Naive thymus-derived CD4-positive, alpha-beta T cell (primary cell): Measurements from ENCODE around the gene GALNT10. TPM values are rescaled to one million over a fixed set of nuclear protein-coding genes. Genes with fewer than 3 reads are reported as not detected.

Experiments used
- ATAC-seq: fragments of 150-1000 bp; cut with Tn5 transposase; 2 replicates; pipeline ENCODE4 v1.10.0; 2021; ENCODE audit warnings: mild to moderate bottlenecking, moderate library complexity
- CTCF ChIA-PET: fragments of 350-600 bp; sonication (Branson Sonifier 250); formaldehyde crosslinking; loops from one replicate; lab custom pipeline; 2021; ENCODE audit warnings: antibody characterized with exemption; lab: Charles Lee
- POLR2A ChIA-PET: fragments of 350-600 bp; sonication (Branson Sonifier 250); formaldehyde crosslinking; loops from one replicate; lab custom pipeline; 2021; ENCODE audit warnings: antibody characterized with exemption, inconsistent platforms; lab: Charles Lee
- DNase-seq, 9 donors: peaks; one replicate each; pipeline versions ENCODE4 v3.0.0 to v3.0.0-alpha.2; 2020 to 2022; ENCODE audit warnings: mixed read lengths in 1 of 9
- H3K27ac ChIP-seq: one replicate; pipeline ENCODE4 v1.7.0; 2013; ENCODE audit warnings: mild to moderate bottlenecking, low read depth, low read length, moderate library complexity
- H3K27me3 ChIP-seq, 2 donors: one replicate each; pipeline ENCODE4 v1.7.0; 2013; ENCODE audit warnings: low read length in 2 of 2, mild to moderate bottlenecking in 2 of 2, moderate library complexity in 2 of 2; ENCODE audit not compliant: control insufficient read depth in 2 of 2, insufficient read depth in 2 of 2
- H3K36me3 ChIP-seq, 3 experiments: 1 replicate in 2 of 3; 2 replicates in 1 of 3; pipeline ENCODE4 v1.7.0; 2013; ENCODE audit warnings: low read length in 3 of 3, mild to moderate bottlenecking in 3 of 3, moderate library complexity in 1 of 3; ENCODE audit not compliant: insufficient read depth in 3 of 3, control insufficient read depth in 2 of 3
- H3K4me1 ChIP-seq, 2 donors: one replicate each; pipeline ENCODE4 v1.7.0; 2013; ENCODE audit warnings: low read length in 2 of 2, mild to moderate bottlenecking in 2 of 2, moderate library complexity in 1 of 2; ENCODE audit not compliant: control insufficient read depth in 2 of 2, insufficient read depth in 2 of 2
- H3K4me3 ChIP-seq: 2 replicates; pipeline ENCODE4 v1.7.0; 2013; ENCODE audit warnings: mild to moderate bottlenecking, low read length
- H3K9me3 ChIP-seq, 3 experiments: 1 replicate in 2 of 3; 2 replicates in 1 of 3; pipeline ENCODE4 v1.7.0; 2013; ENCODE audit warnings: low read length in 3 of 3; ENCODE audit not compliant: control insufficient read depth in 2 of 3
- H3K27ac Mint-ChIP-seq, 9 donors: one replicate each; pipeline ENCODE4 v1.8.0; 2020 to 2022; ENCODE audit warnings: mixed read lengths in 9 of 9, mild to moderate bottlenecking in 8 of 9, moderate library complexity in 5 of 9, inconsistent platforms in 2 of 9
- H3K27me3 Mint-ChIP-seq, 5 donors: one replicate each; pipeline ENCODE4 v1.8.0; 2021 to 2022; ENCODE audit warnings: mixed read lengths in 5 of 5, mild to moderate bottlenecking in 1 of 5
- H3K36me3 Mint-ChIP-seq, 5 donors: one replicate each; pipeline ENCODE4 v1.8.0; 2020 to 2022; ENCODE audit warnings: mixed read lengths in 5 of 5, mild to moderate bottlenecking in 3 of 5, inconsistent platforms in 1 of 5
- H3K4me1 Mint-ChIP-seq, 7 donors: one replicate each; pipeline ENCODE4 v1.8.0; 2020 to 2022; ENCODE audit warnings: mixed read lengths in 7 of 7, mild to moderate bottlenecking in 3 of 7, inconsistent platforms in 1 of 7
- H3K4me3 Mint-ChIP-seq, 10 donors: one replicate each; pipeline ENCODE4 v1.8.0; 2020 to 2022; ENCODE audit warnings: mild to moderate bottlenecking in 10 of 10, mixed read lengths in 10 of 10, moderate library complexity in 6 of 10, inconsistent platforms in 2 of 10
- H3K9me3 Mint-ChIP-seq, 11 donors: one replicate each; pipeline ENCODE4 v1.8.0; 2020 to 2022; ENCODE audit warnings: mixed read lengths in 11 of 11, mild to moderate bottlenecking in 4 of 11, inconsistent platforms in 1 of 11, moderate library complexity in 1 of 11
- intact Hi-C, 2 donors: fragments of 100-400 bp; cut with micrococcal nuclease; formaldehyde crosslinking; loops; one replicate each; pipeline ENCODE4 v1.15.1; 2023
- polyA plus RNA-seq, 2 donors: library from polyadenylated mRNA; unstranded; fragments of 300-500 nt; fragmentation: Illumina TruSeq; gene quantifications; one replicate each; pipeline ENCODE4 v1.2.3, GENCODE V29; 2021
- total RNA-seq, 6 experiments: library from RNA in 5 of 6; stranded (reverse) in 5 of 6; gene quantifications; 1 replicate in 5 of 6; 2 replicates in 1 of 6; pipeline ENCODE4 v1.2.3 and lab custom pipeline; 2021 to 2026

The GALNT10 gene
- total and polyA plus RNA-seq, 7 experiments from 2014 or later: 6.2 to 56.4 (median 24.8) TPM

DNA sequence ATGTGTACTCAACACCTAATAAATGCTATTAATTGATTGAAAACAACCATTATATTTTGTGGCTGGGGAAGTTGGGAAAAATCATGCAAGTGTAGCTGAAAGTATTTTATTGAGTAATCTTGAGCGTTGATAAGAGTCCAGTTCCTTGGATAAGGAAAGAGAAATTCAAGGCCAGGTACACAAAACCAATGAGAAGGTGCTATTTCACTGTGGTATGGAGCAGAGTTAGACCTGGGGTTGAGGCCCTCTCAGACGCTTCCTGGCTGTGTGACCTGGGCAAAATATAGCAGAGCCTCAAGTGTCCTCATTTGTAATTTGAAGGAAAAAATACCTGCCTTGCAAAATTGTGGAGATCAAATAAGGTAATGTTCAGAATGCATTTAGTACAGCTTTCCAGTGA, 50.1 kb downstream of the GALNT10 start:
- Mint-ChIP-seq H3K4me3 (no peak overlapping the region), H3K9me3 (peaks cover 0 to 9% (median 2%) of the 10 kb centered on the region in 11 donors), H3K36me3 (peaks cover 5 to 14% (median 7%) of the 10 kb centered on the region in 5 donors), H3K4me1 (peaks cover 13 to 46% (median 30%) of the 10 kb centered on the region in 7 donors), H3K27ac (no peak overlapping the region), H3K27me3 (no peaks in the 10 kb centered on the region)
- DNase-seq (no peak), ATAC-seq (no peak)
- ChIA-PET POLR2A (no interaction called here), CTCF (no interaction called here)
- H3K4me3 ChIP-seq: no peak overlapping the region
- no peaks in the 10 kb centered on the region for H3K4me1 ChIP-seq
- no peaks in the 10 kb centered on the region for H3K9me3 ChIP-seq
- H3K27ac ChIP-seq: no peak overlapping the region
- intact Hi-C loops: no loop called here
- no peaks in the 10 kb centered on the region for H3K36me3 ChIP-seq
- H3K27me3 ChIP-seq: no peaks in the 10 kb centered on the region

GRCh38 chr5:154241021-154241420, 50.5 kb downstream of the GALNT10 start:
- Histone ChIP-seq H3K27ac (no peak overlapping the region), H3K27me3 (no peaks in the 10 kb centered on the region), H3K4me3 (no peak overlapping the region), H3K36me3 (no peaks in the 10 kb centered on the region), H3K9me3 (no peaks in the 10 kb centered on the region), H3K4me1 (no peaks in the 10 kb centered on the region)
- ChIA-PET POLR2A (no interaction called here), CTCF (no interaction called here)
- DNase-seq: no peak
- Mint-ChIP-seq H3K4me3 (no peak overlapping the region), H3K27ac (no peak overlapping the region), H3K4me1 (peaks cover 13 to 41% (median 26%) of the 10 kb centered on the region in 7 donors), H3K36me3 (peaks cover 5 to 14% (median 7%) of the 10 kb centered on the region in 5 donors), H3K9me3 (peaks cover 0 to 10% (median 2%) of the 10 kb centered on the region in 11 donors), H3K27me3 (no peaks in the 10 kb centered on the region)
- no peak for ATAC-seq
- intact Hi-C loops: no loop called here

DNA sequence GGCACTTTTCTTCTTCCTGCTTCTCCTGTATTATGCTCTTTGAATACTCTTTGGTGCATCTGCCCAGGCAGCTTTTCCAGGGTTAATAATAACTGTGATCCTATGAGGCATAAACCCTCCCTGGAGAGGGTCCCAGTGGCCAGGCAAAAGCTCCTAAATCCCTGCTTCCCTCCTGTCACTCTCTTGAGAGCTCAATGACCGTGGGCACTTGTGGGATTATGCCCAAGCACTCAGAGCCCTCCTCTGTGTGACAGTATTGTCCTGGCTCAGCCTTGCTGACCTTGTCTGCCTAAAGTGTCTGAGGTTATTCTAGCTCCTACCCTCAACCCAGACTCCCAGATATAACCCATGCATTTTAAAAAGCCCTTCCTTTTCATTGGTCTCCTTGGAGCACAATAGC, 51.9 kb downstream of the GALNT10 start:
- H3K4me1 Mint-ChIP-seq: peaks cover 12 to 27% (median 18%) of the 10 kb centered on the region in 7 donors
- no peak overlapping the region for H3K27ac Mint-ChIP-seq
- no peak overlapping the region for H3K27ac ChIP-seq
- H3K9me3 ChIP-seq: no peaks in the 10 kb centered on the region
- no peaks in the 10 kb centered on the region for H3K27me3 ChIP-seq
- no peak overlapping the region for H3K4me3 Mint-ChIP-seq
- no peaks in the 10 kb centered on the region for H3K27me3 Mint-ChIP-seq
- H3K4me1 ChIP-seq: no peaks in the 10 kb centered on the region
- CTCF ChIA-PET: no interaction called here
- DNase-seq (no peak), ATAC-seq (no peak)
- POLR2A ChIA-PET: no interaction called here
- peaks cover 0 to 10% (median 2%) of the 10 kb centered on the region in 11 donors for H3K9me3 Mint-ChIP-seq
- no peak overlapping the region for H3K4me3 ChIP-seq
- H3K36me3 Mint-ChIP-seq: peaks cover 5 to 14% (median 7%) of the 10 kb centered on the region in 5 donors
- intact Hi-C loops: no loop called here
- H3K36me3 ChIP-seq: no peaks in the 10 kb centered on the region

- peaks cover 8 to 23% (median 15%) of the 10 kb centered on the region in 7 donors for H3K4me1 Mint-ChIP-seq
- ChIA-PET POLR2A (no interaction called here), CTCF (no interaction called here)
- intact Hi-C loops: no loop called here
- H3K9me3 Mint-ChIP-seq: peaks cover 0 to 10% (median 2%) of the 10 kb centered on the region in 11 donors
- no peaks in the 10 kb centered on the region for H3K4me1 ChIP-seq
- no peaks in the 10 kb centered on the region for H3K9me3 ChIP-seq
- H3K36me3 ChIP-seq: no peaks in the 10 kb centered on the region
- H3K4me3 ChIP-seq: no peak overlapping the region
- no peak overlapping the region for H3K27ac ChIP-seq
- H3K4me3 Mint-ChIP-seq: no peak overlapping the region
- no peaks in the 10 kb centered on the region for H3K27me3 ChIP-seq
- ATAC-seq: no peak
- DNase-seq: no peak
- peak overlapping the region in 1 of 9 donors; percentile 4 for H3K27ac Mint-ChIP-seq
- H3K36me3 Mint-ChIP-seq: peaks cover 5 to 14% (median 7%) of the 10 kb centered on the region in 5 donors
- no peaks in the 10 kb centered on the region for H3K27me3 Mint-ChIP-seq
Measured at GRCh38 chr5:154242964-154243376, 52.4 kb downstream of the GALNT10 start.

DNA sequence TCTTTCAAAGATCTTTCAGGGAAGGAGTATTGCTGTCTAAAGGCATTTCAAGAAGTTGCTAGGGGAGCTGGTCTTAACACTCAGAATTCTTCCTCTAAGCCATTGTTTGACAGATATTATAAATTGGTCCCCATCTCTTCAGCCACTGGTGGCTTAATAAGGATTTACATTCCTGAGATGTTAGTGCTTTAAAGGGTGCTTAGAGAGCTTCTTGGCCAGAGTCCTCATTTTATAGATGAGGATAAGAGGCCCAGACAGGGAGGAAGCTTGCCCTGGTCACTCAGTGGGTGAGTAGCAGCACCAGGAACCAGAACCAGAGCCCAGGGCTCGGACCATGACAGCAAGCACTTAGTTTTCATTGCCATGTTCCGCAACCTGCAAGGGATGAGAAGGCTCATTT, 53.2 kb downstream of the GALNT10 start:
- no peak for DNase-seq
- no peaks in the 10 kb centered on the region for H3K36me3 ChIP-seq
- POLR2A ChIA-PET: no interaction called here
- Mint-ChIP-seq H3K27ac (no peak overlapping the region), H3K4me3 (no peak overlapping the region), H3K27me3 (no peaks in the 10 kb centered on the region), H3K4me1 (peaks cover 8 to 23% (median 15%) of the 10 kb centered on the region in 7 donors), H3K36me3 (peaks cover 5 to 14% (median 10%) of the 10 kb centered on the region in 5 donors), H3K9me3 (peaks cover 0 to 10% (median 3%) of the 10 kb centered on the region in 11 donors)
- CTCF ChIA-PET: no interaction called here
- H3K27me3 ChIP-seq: no peaks in the 10 kb centered on the region
- no peak for ATAC-seq
- no peak overlapping the region for H3K27ac ChIP-seq
- no peaks in the 10 kb centered on the region for H3K9me3 ChIP-seq
- no peaks in the 10 kb centered on the region for H3K4me1 ChIP-seq
- H3K4me3 ChIP-seq: no peak overlapping the region
- intact Hi-C loops: no loop called here

DNA sequence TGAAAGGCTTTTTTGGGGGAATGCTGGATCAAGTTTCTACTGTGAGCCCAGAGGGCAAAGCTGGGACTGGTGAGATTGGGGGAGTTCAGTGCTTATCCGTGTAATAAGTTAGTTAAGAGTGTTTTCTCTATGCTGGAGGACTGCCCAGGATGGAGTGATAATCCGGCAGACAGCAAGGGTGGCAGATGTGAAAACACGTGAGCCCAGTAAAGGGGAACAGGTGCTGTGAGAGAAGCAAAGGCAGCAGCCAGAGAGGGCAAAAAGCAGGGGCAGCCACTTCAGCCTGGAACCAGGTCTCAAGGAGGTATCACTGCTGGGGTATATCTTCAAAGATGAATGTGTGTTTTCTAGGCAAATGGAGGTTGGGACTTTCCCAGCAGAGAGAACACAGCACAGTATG, 53.9 kb downstream of the GALNT10 start:
- Mint-ChIP-seq H3K4me3 (no peak overlapping the region), H3K4me1 (peaks cover 7 to 23% (median 15%) of the 10 kb centered on the region in 7 donors), H3K9me3 (peaks cover 0 to 10% (median 3%) of the 10 kb centered on the region in 11 donors), H3K27me3 (no peaks in the 10 kb centered on the region), H3K27ac (peak overlapping the region in 1 of 9 donors; percentile 47), H3K36me3 (peaks cover 5 to 17% (median 10%) of the 10 kb centered on the region in 5 donors)
- H3K9me3 ChIP-seq: no peaks in the 10 kb centered on the region
- no peak for DNase-seq
- ATAC-seq: no peak
- ChIA-PET POLR2A (no interaction called here), CTCF (no interaction called here)
- no peaks in the 10 kb centered on the region for H3K4me1 ChIP-seq
- no peak overlapping the region for H3K4me3 ChIP-seq
- H3K27ac ChIP-seq: no peak overlapping the region
- intact Hi-C loops: no loop called here
- no peaks in the 10 kb centered on the region for H3K27me3 ChIP-seq
- no peaks in the 10 kb centered on the region for H3K36me3 ChIP-seq

- ChIA-PET POLR2A (no interaction called here), CTCF (no interaction called here)
- H3K9me3 ChIP-seq: no peaks in the 10 kb centered on the region
- Mint-ChIP-seq H3K4me1 (peaks cover 0 to 15% (median 7%) of the 10 kb centered on the region in 7 donors), H3K4me3 (no peak overlapping the region), H3K36me3 (peaks cover 11 to 49% (median 32%) of the 10 kb centered on the region in 5 donors), H3K27ac (no peak overlapping the region), H3K27me3 (no peaks in the 10 kb centered on the region), H3K9me3 (peaks cover 3 to 28% (median 10%) of the 10 kb centered on the region in 11 donors)
- H3K27me3 ChIP-seq: no peaks in the 10 kb centered on the region
- intact Hi-C loops: no loop called here
- DNase-seq (no peak), ATAC-seq (no peak)
- no peaks in the 10 kb centered on the region for H3K36me3 ChIP-seq
- H3K27ac ChIP-seq: no peak overlapping the region
- no peak overlapping the region for H3K4me3 ChIP-seq
- H3K4me1 ChIP-seq: no peaks in the 10 kb centered on the region
Measured at GRCh38 chr5:154248691-154249090, 58.2 kb downstream of the GALNT10 start.
